SU-DHL-6 (cell line): ENCODE data around the gene SEC16A.

Experiments used
- EZH2phosphoT487 ChIP-seq: fragments of 200-600 bp; sonication (generic), shearing (Covaris generic); conservative IDR thresholded peaks from 2 replicates; pipeline ENCODE4 v1.6.1; 2018; ENCODE audit warnings: mild to moderate bottlenecking, antibody characterized with exemption, low read length, moderate library complexity, mixed read lengths
- TF ChIP-seq, protein P1 (sequence below): fragments of 200-600 bp; sonication (generic); IDR thresholded peaks from one replicate; pipeline ENCODE4 v1.5.1; 2017; ENCODE audit warnings: antibody characterized with exemption, mild to moderate bottlenecking, low read length, moderate library complexity; ENCODE audit not compliant: insufficient read depth, poor library complexity, severe bottlenecking

- TF ChIP-seq, protein P1, sequence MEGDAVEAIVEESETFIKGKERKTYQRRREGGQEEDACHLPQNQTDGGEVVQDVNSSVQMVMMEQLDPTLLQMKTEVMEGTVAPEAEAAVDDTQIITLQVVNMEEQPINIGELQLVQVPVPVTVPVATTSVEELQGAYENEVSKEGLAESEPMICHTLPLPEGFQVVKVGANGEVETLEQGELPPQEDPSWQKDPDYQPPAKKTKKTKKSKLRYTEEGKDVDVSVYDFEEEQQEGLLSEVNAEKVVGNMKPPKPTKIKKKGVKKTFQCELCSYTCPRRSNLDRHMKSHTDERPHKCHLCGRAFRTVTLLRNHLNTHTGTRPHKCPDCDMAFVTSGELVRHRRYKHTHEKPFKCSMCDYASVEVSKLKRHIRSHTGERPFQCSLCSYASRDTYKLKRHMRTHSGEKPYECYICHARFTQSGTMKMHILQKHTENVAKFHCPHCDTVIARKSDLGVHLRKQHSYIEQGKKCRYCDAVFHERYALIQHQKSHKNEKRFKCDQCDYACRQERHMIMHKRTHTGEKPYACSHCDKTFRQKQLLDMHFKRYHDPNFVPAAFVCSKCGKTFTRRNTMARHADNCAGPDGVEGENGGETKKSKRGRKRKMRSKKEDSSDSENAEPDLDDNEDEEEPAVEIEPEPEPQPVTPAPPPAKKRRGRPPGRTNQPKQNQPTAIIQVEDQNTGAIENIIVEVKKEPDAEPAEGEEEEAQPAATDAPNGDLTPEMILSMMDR = no peak
- no peak for TF ChIP-seq EZH2phosphoT487
Measured at GRCh38 chr9:136395345-136396218, 87.3 kb downstream of the SEC16A start.
